Activated naive CD4-positive, alpha-beta T cell (primary cell): ENCODE measurements around the gene RPL11.
"Not testable (repeated sequence)": the region's sequence is repeated elsewhere in the genome, so short reads cannot be mapped to it uniquely, and the experiment has no call there.

Source experiments
- DNase-seq, 4 experiments: peaks; one replicate each; lab custom pipeline; 2025; lab: John Stamatoyannopoulos, UW

The RPL11 gene

GRCh38 chr1:23691499-23692307, at the start of gene RPL11:
Gene RPL11 (plus strand): TSS chr1:23691806. CDS start chr1:23691824, 18 bp downstream.
- DNase-seq = peak; percentile 53 to 80 (median 66)

- no peak for DNase-seq
Observed at GRCh38 chr1:23643736-23644554, 47.7 kb upstream of the RPL11 start.

GRCh38 chr1:23644555-23644866, 47.1 kb upstream of the RPL11 start:
- DNase-seq = no peak

- DNase-seq = no peak
Observed at GRCh38 chr1:23645338-23645737, 46.3 kb upstream of the RPL11 start.

GRCh38 chr1:23646091-23646490, 45.5 kb upstream of the RPL11 start:
- no peak for DNase-seq

- DNase-seq = no peak
Observed at GRCh38 chr1:23646541-23646940, 45.1 kb upstream of the RPL11 start.

- DNase-seq = no peak
Observed at GRCh38 chr1:23648576-23648975, 43.0 kb upstream of the RPL11 start.

- not testable (repeated sequence) for DNase-seq
Observed at GRCh38 chr1:23649157-23649556, 42.4 kb upstream of the RPL11 start.

GRCh38 chr1:23650344-23650990, 41.1 kb upstream of the RPL11 start:
- DNase-seq = no peak

GRCh38 chr1:23651069-23651808, 40.4 kb upstream of the RPL11 start:
- DNase-seq = no peak

- DNase-seq = peak in 1 of 4 experiments; percentile 22
Observed at GRCh38 chr1:23657659-23658275, 33.8 kb upstream of the RPL11 start.

- no peak for DNase-seq
Observed at GRCh38 chr1:23660671-23661070, 30.9 kb upstream of the RPL11 start.

GRCh38 chr1:23661887-23662286, 29.7 kb upstream of the RPL11 start:
- DNase-seq = no peak

- DNase-seq = no peak
Observed at GRCh38 chr1:23664837-23665795, 26.5 kb upstream of the RPL11 start.

- no peak for DNase-seq
Observed at GRCh38 chr1:23667411-23667810, 24.2 kb upstream of the RPL11 start.

GRCh38 chr1:23670709-23671108, 20.9 kb upstream of the RPL11 start:
- DNase-seq = no peak

GRCh38 chr1:23673086-23673813, 18.4 kb upstream of the RPL11 start:
- DNase-seq = no peak

GRCh38 chr1:23679815-23680214, 11.8 kb upstream of the RPL11 start:
- DNase-seq = no peak

GRCh38 chr1:23682946-23683345, 8.7 kb upstream of the RPL11 start:
- DNase-seq = no peak

GRCh38 chr1:23684415-23684814, 7.2 kb upstream of the RPL11 start:
- DNase-seq = no peak
